Measurements from ENCODE around the gene PDRG1.

DNA sequence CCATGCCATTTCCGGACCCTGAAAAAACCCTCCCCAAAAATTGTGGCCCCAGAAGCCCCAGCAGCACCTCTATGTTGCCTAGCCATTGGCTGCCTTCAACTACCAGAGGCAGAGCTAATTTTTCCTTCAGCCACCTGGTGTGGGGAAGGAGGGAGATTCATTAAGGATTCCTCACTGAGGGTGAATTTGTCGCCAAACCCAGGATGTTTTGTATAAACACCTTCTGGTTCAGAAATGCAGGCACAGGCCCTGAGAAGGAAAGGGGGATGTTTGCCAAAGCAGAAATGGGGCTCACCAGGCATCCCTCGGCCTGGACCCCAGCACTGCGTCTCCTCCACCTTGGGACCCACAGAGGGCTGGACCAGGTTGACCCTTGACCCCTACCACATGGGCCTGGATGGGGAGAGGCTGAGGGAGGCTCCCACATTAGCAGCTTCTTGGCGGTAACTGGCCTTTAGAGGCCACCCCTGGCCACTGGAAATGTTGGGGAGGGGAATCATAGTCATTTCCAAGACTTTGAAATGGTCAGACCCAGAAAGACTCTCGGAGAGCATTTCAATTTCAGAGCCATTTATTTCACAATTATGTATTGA is 1.8 kb upstream of the PDRG1 start:
- no peak for TF ChIP-seq POLR2A (IDR thresholded peaks at IDR 0.05)
- TF ChIP-seq, protein P1, sequence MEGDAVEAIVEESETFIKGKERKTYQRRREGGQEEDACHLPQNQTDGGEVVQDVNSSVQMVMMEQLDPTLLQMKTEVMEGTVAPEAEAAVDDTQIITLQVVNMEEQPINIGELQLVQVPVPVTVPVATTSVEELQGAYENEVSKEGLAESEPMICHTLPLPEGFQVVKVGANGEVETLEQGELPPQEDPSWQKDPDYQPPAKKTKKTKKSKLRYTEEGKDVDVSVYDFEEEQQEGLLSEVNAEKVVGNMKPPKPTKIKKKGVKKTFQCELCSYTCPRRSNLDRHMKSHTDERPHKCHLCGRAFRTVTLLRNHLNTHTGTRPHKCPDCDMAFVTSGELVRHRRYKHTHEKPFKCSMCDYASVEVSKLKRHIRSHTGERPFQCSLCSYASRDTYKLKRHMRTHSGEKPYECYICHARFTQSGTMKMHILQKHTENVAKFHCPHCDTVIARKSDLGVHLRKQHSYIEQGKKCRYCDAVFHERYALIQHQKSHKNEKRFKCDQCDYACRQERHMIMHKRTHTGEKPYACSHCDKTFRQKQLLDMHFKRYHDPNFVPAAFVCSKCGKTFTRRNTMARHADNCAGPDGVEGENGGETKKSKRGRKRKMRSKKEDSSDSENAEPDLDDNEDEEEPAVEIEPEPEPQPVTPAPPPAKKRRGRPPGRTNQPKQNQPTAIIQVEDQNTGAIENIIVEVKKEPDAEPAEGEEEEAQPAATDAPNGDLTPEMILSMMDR (IDR thresholded peaks at IDR 0.05) = no peak
